H1 (cell line): ENCODE results near the gene NCF4. TPM values are rescaled to one million over a fixed set of nuclear protein-coding genes. Genes with fewer than 3 reads are reported as not detected.

Experiments
- KDM1A ChIP-seq: fragments of 200-600, 300-600 bp; sonication (generic); IDR thresholded peaks from 2 replicates; pipeline ENCODE4 v1.7.1; 2016; ENCODE audit warnings: mild to moderate bottlenecking, low read length, borderline replicate concordance
- MAX ChIP-seq: IDR thresholded peaks from 2 replicates; pipeline ENCODE4 v1.6.1; 2012; ENCODE audit warnings: inconsistent platforms
- YY1 ChIP-seq: IDR thresholded peaks from 2 replicates; pipeline ENCODE4 v1.6.1; 2011; ENCODE audit warnings: low read depth, mild to moderate bottlenecking, low read length
- polyA plus RNA-seq, 7 experiments: library from polyadenylated mRNA; depleted of rRNA in 3 of 7; stranded (reverse) in 5 of 7; unstranded in 2 of 7; fragments of >200 nt in 5 of 7; fragments of 200-250 nt in 2 of 7; gene quantifications; 1 replicate in 5 of 7; 2 replicates in 1 of 7; 4 replicates in 1 of 7; pipeline versions ENCODE4 v1.2.1 to v1.2.3, GENCODE V29; 2011 to 2013; ENCODE audit warnings: missing spikeins in 2 of 7, mixed read lengths in 2 of 7
- total RNA-seq: library from RNA; stranded (reverse); fragmentation: NEBNext Ultra II Directional; extraction: Animal tissue kit (Norgen Biotek cat#: 25700); gene quantifications from 2 replicates; pipeline ENCODE4 v1.2.1, GENCODE V29; 2021
- TF ChIP-seq, protein P1 (sequence below): IDR thresholded peaks from 2 replicates; pipeline ENCODE4 v1.6.1; 2012; ENCODE audit warnings: low read length, inconsistent platforms

NCF4 gene
- total and polyA plus RNA-seq, 2 of the 8 experiments (the other 6 are each of a cell fraction or from before 2014, with no cell fraction given) = 0.20 TPM; not detected in 1

- TF ChIP-seq, protein P1, sequence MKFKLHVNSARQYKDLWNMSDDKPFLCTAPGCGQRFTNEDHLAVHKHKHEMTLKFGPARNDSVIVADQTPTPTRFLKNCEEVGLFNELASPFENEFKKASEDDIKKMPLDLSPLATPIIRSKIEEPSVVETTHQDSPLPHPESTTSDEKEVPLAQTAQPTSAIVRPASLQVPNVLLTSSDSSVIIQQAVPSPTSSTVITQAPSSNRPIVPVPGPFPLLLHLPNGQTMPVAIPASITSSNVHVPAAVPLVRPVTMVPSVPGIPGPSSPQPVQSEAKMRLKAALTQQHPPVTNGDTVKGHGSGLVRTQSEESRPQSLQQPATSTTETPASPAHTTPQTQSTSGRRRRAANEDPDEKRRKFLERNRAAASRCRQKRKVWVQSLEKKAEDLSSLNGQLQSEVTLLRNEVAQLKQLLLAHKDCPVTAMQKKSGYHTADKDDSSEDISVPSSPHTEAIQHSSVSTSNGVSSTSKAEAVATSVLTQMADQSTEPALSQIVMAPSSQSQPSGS = no peak
- TF ChIP-seq YY1 (no peak), KDM1A (no peak), MAX (no peak)
Observed at GRCh38 chr22:36902143-36902926, 41.5 kb downstream of the NCF4 start (continued).
